Astrocyte (in vitro differentiated cells and primary cell): ENCODE results near the gene CD151. TPM values are rescaled to one million over a fixed set of nuclear protein-coding genes. Genes with fewer than 3 reads are reported as not detected.
A peak's percentile ranks its signal among the peaks of the same experiment; 100 is the strongest.

ENCODE experiments used
- DNase-seq: peaks from one replicate; pipeline ENCODE4 v3.0.0-alpha.2; 2010; ENCODE audit warnings: low read depth
- FAIRE-seq: peaks from 2 replicates; lab custom pipeline; 2011; peaks lifted over from hg19 to GRCh38; lab: Jason Lieb, UNC
- H2AFZ ChIP-seq: 2 replicates; pipeline ENCODE4 v1.6.0; 2012; ENCODE audit warnings: low read depth, low read length, inconsistent platforms
- H3K27ac ChIP-seq: 2 replicates; pipeline ENCODE4 v1.5.1; 2011; ENCODE audit warnings: low read depth, low read length, inconsistent platforms
- H3K27me3 ChIP-seq: 2 replicates; pipeline ENCODE4 v1.6.0; 2011; ENCODE audit warnings: low read length, inconsistent platforms; ENCODE audit not compliant: insufficient read depth
- H3K36me3 ChIP-seq: 2 replicates; pipeline ENCODE4 v1.5.1; 2011; ENCODE audit warnings: low read length, inconsistent platforms; ENCODE audit not compliant: insufficient read depth
- H3K4me1 ChIP-seq: 2 replicates; pipeline ENCODE4 v1.5.1; 2011; ENCODE audit warnings: low read length, inconsistent platforms; ENCODE audit not compliant: insufficient read depth
- H3K4me2 ChIP-seq: 2 replicates; pipeline ENCODE4 v1.6.0; 2012; ENCODE audit warnings: low read length, inconsistent platforms
- H3K4me3 ChIP-seq: 2 replicates; pipeline ENCODE4 v1.5.1; 2011; ENCODE audit warnings: low read depth, mild to moderate bottlenecking, low read length, inconsistent platforms; ENCODE audit not compliant: insufficient read depth
- H3K79me2 ChIP-seq: 2 replicates; pipeline ENCODE4 v1.6.0; 2012; ENCODE audit warnings: mild to moderate bottlenecking, low read length, inconsistent platforms; ENCODE audit not compliant: insufficient read depth
- H3K9ac ChIP-seq: 2 replicates; pipeline ENCODE4 v1.6.0; 2012; ENCODE audit warnings: mild to moderate bottlenecking, low read length, inconsistent platforms
- H3K9me3 ChIP-seq: 2 replicates; pipeline ENCODE4 v1.5.1; 2012; ENCODE audit warnings: low read depth, mild to moderate bottlenecking, low read length, inconsistent platforms; ENCODE audit not compliant: insufficient read depth
- H4K20me1 ChIP-seq: 2 replicates; pipeline ENCODE4 v1.6.0; 2012; ENCODE audit warnings: low read length, inconsistent platforms; ENCODE audit not compliant: insufficient read depth
- H3K27ac Mint-ChIP-seq: one replicate; pipeline ENCODE4 v1.8.0; 2021; ENCODE audit warnings: mild to moderate bottlenecking, mixed read lengths; ENCODE audit not compliant: unreplicated experiment
- H3K27me3 Mint-ChIP-seq: one replicate; pipeline ENCODE4 v1.8.0; 2021; ENCODE audit warnings: low read depth, mixed read lengths; ENCODE audit not compliant: unreplicated experiment
- H3K36me3 Mint-ChIP-seq: one replicate; pipeline ENCODE4 v1.8.0; 2021; ENCODE audit warnings: low read depth, mixed read lengths; ENCODE audit not compliant: unreplicated experiment
- H3K4me1 Mint-ChIP-seq: one replicate; pipeline ENCODE4 v1.8.0; 2021; ENCODE audit warnings: low read depth, mixed read lengths; ENCODE audit not compliant: unreplicated experiment
- H3K4me3 Mint-ChIP-seq: one replicate; pipeline ENCODE4 v1.8.0; 2021; ENCODE audit warnings: mild to moderate bottlenecking, moderate library complexity, mixed read lengths; ENCODE audit not compliant: unreplicated experiment
- H3K9me3 Mint-ChIP-seq: one replicate; pipeline ENCODE4 v1.8.0; 2021; ENCODE audit warnings: mild to moderate bottlenecking, mixed read lengths; ENCODE audit not compliant: unreplicated experiment
- EZH2 ChIP-seq: IDR thresholded peaks from 2 replicates; pipeline ENCODE4 v1.6.1; 2012; ENCODE audit warnings: mild to moderate bottlenecking, low read length, inconsistent platforms; ENCODE audit not compliant: insufficient read depth
- total RNA-seq: library from RNA; stranded (reverse); gene quantifications from 2 replicates; pipeline ENCODE4 v1.2.1, GENCODE V29; 2021
- TF ChIP-seq, protein P1 (sequence below): IDR thresholded peaks from 2 replicates; pipeline ENCODE4 v1.5.1; 2011; ENCODE audit warnings: low read depth, mild to moderate bottlenecking, inconsistent platforms, low read length, moderate library complexity; ENCODE audit not compliant: insufficient read depth

Gene CD151
- total RNA-seq, 1 donor from 2014 or later, result 421 TPM

DNA sequence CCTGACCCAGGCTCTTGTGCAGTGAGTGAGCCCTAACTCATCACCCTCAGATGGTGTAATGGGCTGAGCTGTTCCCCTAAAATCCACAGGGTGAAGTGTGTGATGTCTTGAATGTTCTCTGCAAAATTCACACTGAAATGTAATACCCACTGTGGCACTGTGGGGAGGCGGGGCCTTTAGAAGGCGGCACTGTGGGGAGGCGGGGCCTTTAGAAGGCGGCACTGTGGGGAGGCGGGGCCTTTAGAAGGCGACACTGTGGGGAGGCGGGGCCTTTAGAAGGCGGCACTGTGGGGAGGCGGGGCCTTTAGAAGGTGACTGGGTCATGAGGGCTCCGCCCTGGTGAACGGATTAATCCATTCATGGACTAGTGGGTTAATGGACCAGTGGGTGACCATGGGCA lies 44.8 kb downstream of the CD151 start:
- Histone ChIP-seq H3K36me3 (no peaks in the 10 kb centered on the region), H3K9me3 (no peaks in the 10 kb centered on the region), H4K20me1 (peaks cover 20% of the 10 kb centered on the region), H3K27me3 (no peaks in the 10 kb centered on the region), H3K9ac (no peak overlapping the region), H3K27ac (no peak overlapping the region), H3K4me2 (no peak overlapping the region), H3K4me3 (no peak overlapping the region), H3K79me2 (no peaks in the 10 kb centered on the region), H2AFZ (no peak overlapping the region), H3K4me1 (no peaks in the 10 kb centered on the region)
- H3K27ac Mint-ChIP-seq, result peak overlapping the region; percentile 34
- no peak for DNase-seq
- TF ChIP-seq EZH2, result no peak
- TF ChIP-seq, protein P1, sequence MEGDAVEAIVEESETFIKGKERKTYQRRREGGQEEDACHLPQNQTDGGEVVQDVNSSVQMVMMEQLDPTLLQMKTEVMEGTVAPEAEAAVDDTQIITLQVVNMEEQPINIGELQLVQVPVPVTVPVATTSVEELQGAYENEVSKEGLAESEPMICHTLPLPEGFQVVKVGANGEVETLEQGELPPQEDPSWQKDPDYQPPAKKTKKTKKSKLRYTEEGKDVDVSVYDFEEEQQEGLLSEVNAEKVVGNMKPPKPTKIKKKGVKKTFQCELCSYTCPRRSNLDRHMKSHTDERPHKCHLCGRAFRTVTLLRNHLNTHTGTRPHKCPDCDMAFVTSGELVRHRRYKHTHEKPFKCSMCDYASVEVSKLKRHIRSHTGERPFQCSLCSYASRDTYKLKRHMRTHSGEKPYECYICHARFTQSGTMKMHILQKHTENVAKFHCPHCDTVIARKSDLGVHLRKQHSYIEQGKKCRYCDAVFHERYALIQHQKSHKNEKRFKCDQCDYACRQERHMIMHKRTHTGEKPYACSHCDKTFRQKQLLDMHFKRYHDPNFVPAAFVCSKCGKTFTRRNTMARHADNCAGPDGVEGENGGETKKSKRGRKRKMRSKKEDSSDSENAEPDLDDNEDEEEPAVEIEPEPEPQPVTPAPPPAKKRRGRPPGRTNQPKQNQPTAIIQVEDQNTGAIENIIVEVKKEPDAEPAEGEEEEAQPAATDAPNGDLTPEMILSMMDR, result no peak
- H3K27me3 Mint-ChIP-seq, result peaks cover 3% of the 10 kb centered on the region
- H3K4me1 Mint-ChIP-seq, result peaks cover 3% of the 10 kb centered on the region
- H3K9me3 Mint-ChIP-seq, result no peaks in the 10 kb centered on the region
- FAIRE-seq, result no peak
- no peak overlapping the region for H3K4me3 Mint-ChIP-seq
- H3K36me3 Mint-ChIP-seq, result peaks cover 14% of the 10 kb centered on the region

DNA sequence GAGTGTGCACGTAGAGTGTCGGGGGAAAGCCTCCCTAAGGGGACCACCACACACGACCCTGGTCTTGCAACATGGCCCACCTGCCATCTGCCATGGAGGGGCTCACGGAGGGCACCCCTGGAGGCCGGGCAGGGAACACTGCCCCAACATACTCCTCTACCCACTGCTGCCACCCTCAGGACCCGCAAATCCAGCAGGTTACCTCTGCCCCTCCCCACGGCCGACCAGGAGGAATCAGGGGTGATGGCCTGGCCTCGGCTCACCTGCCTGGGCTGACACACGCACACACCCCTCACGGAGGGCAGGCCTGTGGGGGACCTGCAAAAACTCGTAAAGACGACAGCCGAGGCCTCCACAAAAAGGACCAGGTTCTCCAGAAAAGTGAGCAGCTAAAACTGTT lies 47.7 kb downstream of the CD151 start:
- DNase-seq, result no peak
- H3K9me3 Mint-ChIP-seq, result no peaks in the 10 kb centered on the region
- no peaks in the 10 kb centered on the region for H3K79me2 ChIP-seq
- peaks cover 4% of the 10 kb centered on the region for H3K4me1 Mint-ChIP-seq
- H3K4me3 ChIP-seq, result no peak overlapping the region
- no peak overlapping the region for H3K27ac ChIP-seq
- TF ChIP-seq, protein P1, result no peak
- no peak for TF ChIP-seq EZH2
- peaks cover 15% of the 10 kb centered on the region for H4K20me1 ChIP-seq
- no peak overlapping the region for H2AFZ ChIP-seq
- H3K27ac Mint-ChIP-seq, result no peak overlapping the region
- H3K4me2 ChIP-seq, result no peak overlapping the region
- no peak for FAIRE-seq
- H3K27me3 ChIP-seq, result no peaks in the 10 kb centered on the region
- no peak overlapping the region for H3K4me3 Mint-ChIP-seq
- H3K9ac ChIP-seq, result no peak overlapping the region
- no peaks in the 10 kb centered on the region for H3K36me3 ChIP-seq
- H3K9me3 ChIP-seq, result no peaks in the 10 kb centered on the region
- peaks cover 2% of the 10 kb centered on the region for H3K27me3 Mint-ChIP-seq
- H3K4me1 ChIP-seq, result no peaks in the 10 kb centered on the region
- peaks cover 13% of the 10 kb centered on the region for H3K36me3 Mint-ChIP-seq

DNA sequence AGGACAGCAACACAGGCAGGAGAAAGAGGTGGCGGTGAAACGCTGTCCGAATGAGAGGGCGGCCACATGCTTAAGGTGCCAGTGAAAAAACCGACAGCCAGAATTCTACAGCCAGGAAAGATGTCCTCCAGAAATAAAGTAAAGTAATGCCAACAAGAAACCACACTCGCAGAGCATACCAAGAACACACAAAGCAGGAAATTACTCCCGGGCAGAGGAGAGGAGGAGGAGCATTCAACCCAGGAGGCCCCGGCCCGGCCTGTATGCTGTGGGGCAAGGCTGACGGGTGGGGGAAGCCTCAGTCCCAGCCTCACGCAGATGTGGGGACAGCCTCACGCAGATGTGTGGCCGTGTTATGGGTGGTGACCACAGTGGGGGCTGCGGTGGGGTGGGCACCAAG lies 49.8 kb downstream of the CD151 start:
- H4K20me1 ChIP-seq, result peaks cover 8% of the 10 kb centered on the region
- H3K79me2 ChIP-seq, result no peaks in the 10 kb centered on the region
- TF ChIP-seq, protein P1, result no peak
- no peak for TF ChIP-seq EZH2
- peaks cover 15% of the 10 kb centered on the region for H3K36me3 Mint-ChIP-seq
- no peak overlapping the region for H3K27ac ChIP-seq
- FAIRE-seq (no peak), DNase-seq (no peak)
- H3K9me3 ChIP-seq, result no peaks in the 10 kb centered on the region
- H3K27me3 ChIP-seq, result no peaks in the 10 kb centered on the region
- peaks cover 4% of the 10 kb centered on the region for H3K4me1 Mint-ChIP-seq
- H3K4me2 ChIP-seq, result no peak overlapping the region
- no peaks in the 10 kb centered on the region for H3K27me3 Mint-ChIP-seq
- H3K4me1 ChIP-seq, result no peaks in the 10 kb centered on the region
- no peak overlapping the region for H3K4me3 Mint-ChIP-seq
- H3K9ac ChIP-seq, result no peak overlapping the region
- no peak overlapping the region for H2AFZ ChIP-seq
- no peaks in the 10 kb centered on the region for H3K36me3 ChIP-seq
- no peak overlapping the region for H3K27ac Mint-ChIP-seq
- no peak overlapping the region for H3K4me3 ChIP-seq
- no peaks in the 10 kb centered on the region for H3K9me3 Mint-ChIP-seq
